ENCODE data around the gene FAM210A.

FAM210A gene

GRCh38 chr18:13645093-13645492 is 81.3 kb downstream of the FAM210A start:
- DNase-seq (ENCODE audit: low read depth): no peak

GRCh38 chr18:13643261-13643751 is 83.1 kb downstream of the FAM210A start:
- DNase-seq (ENCODE audit: low read depth): no peak

GRCh38 chr18:13642440-13642827 is 83.9 kb downstream of the FAM210A start:
- no peak for DNase-seq (ENCODE audit: low read depth)

DNA sequence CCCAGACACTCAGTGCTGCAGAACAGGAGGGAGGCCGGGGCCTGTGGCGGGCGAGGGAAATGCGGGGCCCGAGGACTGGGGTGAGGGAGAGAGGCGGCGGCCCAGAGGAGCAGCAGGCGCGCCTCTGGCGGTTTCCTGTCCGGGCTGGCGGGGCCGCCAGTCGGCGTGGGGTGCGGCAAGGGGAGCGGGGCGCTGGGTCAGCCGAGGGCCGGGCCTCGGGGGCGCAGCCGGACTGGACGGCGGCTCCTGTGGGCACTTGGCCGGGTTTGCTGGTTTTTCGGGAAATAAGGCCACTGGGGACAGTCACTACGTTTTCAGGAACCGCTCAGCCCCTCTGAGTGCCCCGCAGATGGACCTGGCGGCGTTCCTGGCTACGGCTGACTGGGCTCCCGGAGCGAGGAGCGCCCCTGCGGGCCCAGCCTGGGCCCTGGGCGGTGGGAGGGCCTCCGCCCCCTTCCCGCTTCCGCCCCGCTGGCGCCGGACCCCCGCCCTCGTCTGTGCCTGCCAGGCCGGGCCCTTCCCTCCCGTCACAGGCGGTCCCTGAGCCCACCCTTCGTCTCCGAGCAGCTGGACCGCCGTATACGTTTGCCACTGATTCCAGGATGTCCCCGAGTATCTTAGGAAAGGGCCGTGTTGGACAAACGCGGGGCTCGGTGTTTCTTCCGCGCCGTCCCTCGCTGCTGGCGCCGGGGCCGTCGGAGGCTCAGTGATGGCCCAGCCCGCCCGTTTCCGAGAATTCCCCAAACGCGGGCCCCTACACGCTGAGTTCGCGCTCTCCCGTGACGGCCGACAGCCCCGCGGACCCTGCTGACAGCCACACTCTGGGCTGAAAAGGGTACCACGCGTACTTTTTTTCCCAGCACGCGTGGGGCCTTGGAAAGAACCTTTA is 84.6 kb downstream of the FAM210A start:
- peak; percentile 16 for DNase-seq (ENCODE audit: low read depth)

DNA sequence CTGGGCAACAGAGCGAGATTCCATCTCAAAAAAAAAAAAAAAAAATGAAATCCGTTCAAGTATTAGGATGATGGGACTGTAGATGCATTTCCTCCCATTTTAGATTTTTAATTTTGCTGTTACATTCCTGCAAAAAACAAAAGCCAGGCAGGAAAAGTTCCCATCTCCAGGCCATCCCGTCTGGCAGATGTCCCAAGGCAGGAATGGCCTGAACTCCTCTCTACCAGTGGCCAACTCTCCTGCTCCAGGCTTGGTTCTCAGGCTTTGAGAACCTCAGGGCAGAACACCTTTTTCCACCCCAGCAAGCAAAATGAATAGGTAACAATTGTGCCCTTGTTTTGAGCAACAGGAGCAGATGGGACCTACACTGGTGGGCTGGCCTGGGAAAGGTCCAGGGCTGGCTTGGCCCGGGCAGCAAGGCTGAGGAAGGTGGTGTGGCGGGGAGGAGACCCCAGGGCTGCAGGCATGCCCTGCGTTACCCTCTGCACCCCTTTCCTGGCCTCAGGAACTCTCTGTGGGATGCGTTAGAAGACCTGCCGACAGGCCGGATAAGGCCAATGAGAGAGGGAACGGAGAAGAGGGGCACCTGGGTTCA is 86.0 kb downstream of the FAM210A start:
- DNase-seq (ENCODE audit: low read depth): no peak

- no peak for DNase-seq (ENCODE audit: low read depth)
Observed at GRCh38 chr18:13638719-13639595, 87.4 kb downstream of the FAM210A start.

DNA sequence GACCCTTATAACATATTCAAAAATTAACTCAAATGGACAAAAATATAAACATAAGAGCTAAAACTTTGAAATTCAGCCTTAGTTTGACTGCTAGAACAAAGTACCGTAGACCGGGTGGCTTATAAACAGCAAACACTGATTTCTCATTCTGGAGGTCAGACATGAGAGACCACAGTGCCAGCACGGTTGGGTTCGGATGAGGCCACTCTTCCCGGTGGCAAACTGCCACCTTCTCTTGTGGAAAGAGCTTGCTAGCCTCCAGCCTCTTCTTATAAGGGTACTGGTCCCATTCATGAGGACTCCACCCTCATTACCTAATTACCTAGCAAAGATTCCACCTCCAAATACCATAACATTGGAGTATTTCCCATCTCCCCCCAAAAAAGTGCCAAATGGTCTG is 91.3 kb downstream of the FAM210A start:
- DNase-seq (ENCODE audit: low read depth): no peak

DNA sequence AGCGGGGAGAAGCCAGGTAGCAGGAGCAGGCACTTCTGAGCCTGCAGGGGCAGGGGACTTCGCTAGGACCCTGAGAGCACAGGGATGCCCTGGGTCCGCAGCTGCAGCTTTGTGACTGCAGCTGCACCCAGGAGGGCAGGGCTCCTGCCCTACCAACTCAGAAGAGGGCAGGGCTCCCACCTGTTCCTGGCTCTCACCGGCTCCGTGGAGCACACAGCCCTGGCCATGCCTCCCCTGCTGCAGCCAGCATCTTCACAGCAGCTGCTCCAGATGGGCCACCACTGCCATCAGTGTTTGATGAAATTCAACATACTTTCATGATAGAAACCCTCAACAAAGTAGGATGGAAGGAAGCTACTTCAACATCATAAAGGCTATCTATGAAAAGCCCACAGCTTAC is 92.7 kb downstream of the FAM210A start:
- DNase-seq (ENCODE audit: low read depth): no peak

- no peak for DNase-seq (ENCODE audit: low read depth)
Observed at GRCh38 chr18:13630716-13631268, 95.6 kb downstream of the FAM210A start.

GRCh38 chr18:13629841-13630715 is 96.3 kb downstream of the FAM210A start:
- peak; percentile 64 for DNase-seq (ENCODE audit: low read depth)

- no peak for DNase-seq (ENCODE audit: low read depth)
Observed at GRCh38 chr18:13628211-13628610, 98.1 kb downstream of the FAM210A start.

DNA sequence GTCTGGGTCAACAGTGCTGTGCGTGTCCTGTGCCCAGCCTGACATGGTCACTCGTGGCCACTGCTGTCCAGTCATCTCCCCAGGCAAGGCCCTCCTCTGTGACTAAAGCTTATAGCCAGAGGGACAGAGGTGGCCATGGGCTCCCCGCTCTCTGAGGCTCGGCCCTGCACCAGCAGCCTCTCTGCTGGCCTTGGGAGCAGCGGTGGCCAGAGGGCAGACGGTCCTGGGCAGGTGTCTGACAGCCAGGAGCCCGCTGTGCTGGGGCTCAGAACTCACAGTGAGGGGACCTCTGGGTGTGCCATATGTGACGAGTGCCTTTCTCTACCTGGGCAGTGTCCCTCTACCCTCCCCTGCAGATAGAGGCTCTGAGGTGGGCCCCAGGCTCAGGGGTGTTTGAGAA is 98.7 kb downstream of the FAM210A start:
- no peak for DNase-seq (ENCODE audit: low read depth)

GRCh38 chr18:13626544-13626908 is 99.8 kb downstream of the FAM210A start:
- no peak for DNase-seq (ENCODE audit: low read depth)

DNA sequence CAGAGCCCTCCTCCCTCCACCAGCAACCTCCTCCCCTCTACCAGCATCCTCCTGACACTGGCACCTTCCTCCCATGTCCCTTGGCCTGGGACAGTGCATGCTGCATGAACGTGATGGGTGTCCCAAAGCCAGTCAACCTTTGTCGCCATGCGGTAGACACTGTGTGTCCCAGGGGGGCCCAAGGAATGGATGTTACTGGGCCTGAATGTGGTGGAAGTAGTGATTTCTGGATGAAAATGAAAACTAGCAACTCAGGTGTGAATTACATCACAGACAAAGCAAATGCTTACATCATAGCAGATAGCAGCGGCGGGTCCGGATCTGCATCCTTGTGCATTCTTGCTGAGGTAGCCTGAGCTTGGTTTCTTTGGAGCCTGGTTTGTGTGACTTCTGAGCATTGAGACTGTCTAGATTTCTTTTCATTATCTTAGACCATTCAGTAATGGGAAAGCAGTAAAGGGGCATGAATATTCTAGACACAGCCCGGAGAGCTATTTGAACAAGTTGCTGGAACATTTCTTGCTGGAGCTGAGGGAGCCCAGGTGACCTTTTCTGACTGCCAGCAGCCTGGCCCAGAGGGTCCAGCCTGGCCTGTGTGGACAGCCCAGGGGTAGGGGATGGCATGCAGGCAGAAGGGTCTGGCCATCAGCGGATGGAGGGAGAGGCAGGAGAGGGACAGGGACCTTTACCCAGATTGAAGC is 100.4 kb downstream of the FAM210A start:
- no peak for DNase-seq (ENCODE audit: low read depth)

GRCh38 chr18:13625355-13625754 is 101.0 kb downstream of the FAM210A start:
- DNase-seq (ENCODE audit: low read depth): no peak

DNA sequence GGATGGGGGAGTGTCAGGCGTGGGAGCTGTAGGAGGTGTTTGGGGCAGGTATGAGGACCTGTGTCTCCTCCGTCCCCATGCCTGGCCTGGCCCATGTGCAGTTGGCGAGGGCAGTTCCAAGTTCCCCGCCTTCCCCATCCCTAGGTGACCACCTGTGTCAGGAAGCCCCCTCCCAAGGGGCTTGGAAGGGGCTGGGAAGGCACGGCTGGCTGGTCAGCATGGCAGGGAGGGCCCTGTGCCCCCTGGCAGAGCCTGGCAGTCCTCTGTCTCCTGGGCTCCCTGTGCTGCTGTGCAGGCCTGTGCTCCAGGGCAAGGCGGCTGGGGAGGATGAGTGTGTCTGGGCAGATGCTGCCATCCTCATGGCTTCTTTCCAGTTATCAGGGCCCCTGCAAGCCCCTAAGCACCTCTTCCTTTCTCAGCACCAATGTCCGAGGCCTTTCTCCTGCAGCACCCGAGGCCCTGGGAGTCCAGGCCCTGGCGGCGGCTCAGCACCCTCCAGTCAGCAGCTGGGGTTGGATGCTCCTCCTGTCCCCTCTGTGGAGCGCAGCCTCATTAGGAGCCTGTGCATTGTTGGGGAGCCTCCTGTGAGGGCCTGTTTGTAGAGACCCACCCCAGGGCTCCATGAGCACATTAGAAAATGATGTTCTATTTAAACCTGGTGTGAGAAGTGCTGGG is 101.7 kb downstream of the FAM210A start:
- DNase-seq (ENCODE audit: low read depth): no peak

GRCh38 chr18:13623871-13624270 is 102.5 kb downstream of the FAM210A start:
- DNase-seq (ENCODE audit: low read depth): no peak

DNA sequence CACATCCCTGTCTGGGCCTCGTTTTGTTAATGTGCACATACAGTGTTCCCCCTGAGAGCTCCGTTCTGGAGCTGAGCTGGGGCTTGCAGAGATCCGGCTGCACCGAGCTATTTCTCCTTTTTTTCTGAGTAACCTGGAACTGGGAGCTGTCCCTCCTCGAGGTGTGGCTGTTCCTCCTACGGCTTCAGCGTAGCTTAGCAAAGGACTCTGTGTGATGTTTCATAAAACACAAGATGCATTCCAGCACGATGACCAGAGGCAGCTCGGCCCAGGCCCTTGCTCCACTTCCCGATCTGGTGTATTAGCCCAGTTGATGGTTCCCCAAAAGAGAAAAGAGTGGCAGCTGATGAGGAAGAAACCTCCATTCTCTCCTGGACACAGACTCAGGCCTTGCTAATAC is 103.0 kb downstream of the FAM210A start:
- no peak for DNase-seq (ENCODE audit: low read depth)

GRCh38 chr18:13622751-13623150 is 103.6 kb downstream of the FAM210A start:
- DNase-seq (ENCODE audit: low read depth): no peak
